Measurements from ENCODE around the gene TNK2. TPM values are rescaled to one million over a fixed set of nuclear protein-coding genes. Genes with fewer than 3 reads are reported as not detected.

TNK2 gene
- total RNA-seq, 1 experiment from 2014 or later: 55.1 TPM

- no peaks in the 10 kb centered on the region for H3K9me2 ChIP-seq (ENCODE audit: insufficient read depth)
- TF ChIP-seq MAX (IDR thresholded peaks at IDR 0.05) (no peak), EGR1 (IDR thresholded peaks at IDR 0.05; ENCODE audit: low read depth) (no peak), YY1 (IDR thresholded peaks at IDR 0.05; ENCODE audit: extremely low read depth, insufficient replicate concordance, low read depth, low read length) (no peak), CTCF (IDR thresholded peaks at IDR 0.05 in 2 of 3, conservative IDR thresholded peaks at IDR 0.05 in 1 of 3; ENCODE audit: borderline replicate concordance in 1 of 3, insufficient read depth in 1 of 3, low read depth in 2 of 3, low read length in 2 of 3) (no peak), POLR2AphosphoS5 (IDR thresholded peaks at IDR 0.05; ENCODE audit: low read depth, low read length) (no peak), RAD21 (IDR thresholded peaks at IDR 0.05; ENCODE audit: low read depth) (no peak)
- CTCF ChIA-PET: interaction anchor here (0.8 to 1.0 kb wide), 2 partner anchors 13 to 21 kb away, joined by 3 to 4 read pairs; no protein-coding TSS in a partner anchor
- no peaks in the 10 kb centered on the region for H3K9me3 ChIP-seq (ENCODE audit: control insufficient read depth in 1 of 2, insufficient read depth in 1 of 2, low read depth in 1 of 2, low read length in 2 of 2)
- H3K27ac ChIP-seq (ENCODE audit: low read depth, low read length): no peak overlapping the region; the same call in 1 of the 2 replicates
- intact Hi-C loops (cut with micrococcal nuclease): no loop called here
- POLR2A ChIA-PET: no interaction called here
- H3K27me3 ChIP-seq (ENCODE audit: insufficient read depth, low read length): no peaks in the 10 kb centered on the region
- H4K20me1 ChIP-seq (ENCODE audit: insufficient read depth): no peaks in the 10 kb centered on the region
- RAD21 ChIA-PET (ENCODE audit: low non-redundant PET in 1 of 2, low total read pairs in 2 of 2, uncharacterized antibody in 2 of 2, unreplicated experiment in 2 of 2): no interaction called here
- DNase-seq (ENCODE audit: low read depth, low spot score): no peak
- H3K4me2 ChIP-seq (ENCODE audit: low read length): no peak overlapping the region
- no peak overlapping the region for H3K4me3 ChIP-seq (replicated peaks in 1 of 2; ENCODE audit: low read depth in 1 of 2, low read length in 2 of 2)
- peaks cover 24 to 58% of the 10 kb centered on the region in 2 experiments for H3K4me1 ChIP-seq (ENCODE audit: control insufficient read depth in 1 of 2, insufficient read depth in 2 of 2, low read length in 2 of 2)
- H3K9ac ChIP-seq (ENCODE audit: low read length): no peak overlapping the region
- no peaks in the 10 kb centered on the region for H3K79me2 ChIP-seq (ENCODE audit: insufficient read depth, low read length)
- ATAC-seq: no peak
- H2AFZ ChIP-seq (ENCODE audit: low read depth, low read length, poor library complexity, severe bottlenecking): no peak overlapping the region
- no TSS peak for BruUV-seq (replicated peaks)
- H3K36me3 ChIP-seq (ENCODE audit: control insufficient read depth in 1 of 2, insufficient read depth in 2 of 2, low read length in 2 of 2): peaks cover 0 to 4% of the 10 kb centered on the region in 2 experiments; a peak in 1 of 4 replicates
These were observed 35.6 kb downstream of the TNK2 start for GRCh38 chr3:195872800-195873199.

GRCh38 chr3:195872097-195872496, 36.3 kb downstream of the TNK2 start:
- ChIA-PET RAD21 (ENCODE audit: low non-redundant PET in 1 of 2, low total read pairs in 2 of 2, uncharacterized antibody in 2 of 2, unreplicated experiment in 2 of 2) (no interaction called here), CTCF (interaction anchor here (0.7 to 1.4 kb wide), 4 partner anchors 9 to 22 kb away, joined by 3 to 4 read pairs (median 4); no protein-coding TSS in a partner anchor)
- no peak for TF ChIP-seq ZFX (IDR thresholded peaks at IDR 0.05)
- no peak for TF ChIP-seq SIN3A (IDR thresholded peaks at IDR 0.05; ENCODE audit: low read depth)
- TF ChIP-seq JUND (IDR thresholded peaks at IDR 0.05): no peak
- no peak for TF ChIP-seq TCF7L2 (IDR thresholded peaks at IDR 0.05; ENCODE audit: borderline replicate concordance, extremely low read depth, insufficient read depth, insufficient read length)
- TF ChIP-seq EZH2phosphoT487 (IDR thresholded peaks at IDR 0.05; ENCODE audit: borderline replicate concordance): no peak
- TF ChIP-seq POLR2A (IDR thresholded peaks at IDR 0.05; ENCODE audit: borderline replicate concordance, extremely low read depth, insufficient read depth, insufficient read length): no peak
- no peak for TF ChIP-seq EGR1 (IDR thresholded peaks at IDR 0.05; ENCODE audit: low read depth)
- no peak for TF ChIP-seq ELF1 (IDR thresholded peaks at IDR 0.05; ENCODE audit: borderline replicate concordance, low read depth)
- TF ChIP-seq ZBTB33 (IDR thresholded peaks at IDR 0.05; ENCODE audit: extremely low read depth, insufficient replicate concordance, low read length): no peak
- no peak for TF ChIP-seq FOSL1 (IDR thresholded peaks at IDR 0.05; ENCODE audit: low read depth)
- no peak for TF ChIP-seq CEBPB (IDR thresholded peaks at IDR 0.05; ENCODE audit: low read depth)

More at GRCh38 chr3:195872097-195872496, 36.3 kb downstream of the TNK2 start:
- BruUV-seq (replicated peaks): no TSS peak
- Histone ChIP-seq H3K27ac (ENCODE audit: low read depth, low read length) (no peak overlapping the region), H3K27me3 (ENCODE audit: insufficient read depth, low read length) (no peaks in the 10 kb centered on the region), H3K4me2 (ENCODE audit: low read length) (no peak overlapping the region), H3K9me3 (ENCODE audit: control insufficient read depth in 1 of 2, insufficient read depth in 1 of 2, low read depth in 1 of 2, low read length in 2 of 2) (no peaks in the 10 kb centered on the region), H2AFZ (ENCODE audit: low read depth, low read length, poor library complexity, severe bottlenecking) (no peak overlapping the region), H3K79me2 (ENCODE audit: insufficient read depth, low read length) (no peaks in the 10 kb centered on the region), H4K20me1 (ENCODE audit: insufficient read depth) (no peaks in the 10 kb centered on the region), H3K4me3 (replicated peaks in 1 of 2; ENCODE audit: low read depth in 1 of 2, low read length in 2 of 2) (no peak overlapping the region), H3K36me3 (ENCODE audit: control insufficient read depth in 1 of 2, insufficient read depth in 2 of 2, low read length in 2 of 2) (peaks cover 0 to 4% of the 10 kb centered on the region in 2 experiments; a peak in 1 of 4 replicates), H3K9me2 (ENCODE audit: insufficient read depth) (no peaks in the 10 kb centered on the region), H3K4me1 (ENCODE audit: control insufficient read depth in 1 of 2, insufficient read depth in 2 of 2, low read length in 2 of 2) (peaks cover 18 to 51% of the 10 kb centered on the region in 2 experiments), H3K9ac (ENCODE audit: low read length) (no peak overlapping the region)
- intact Hi-C loops (cut with micrococcal nuclease): no loop called here
- DNase-seq (ENCODE audit: low read depth, low spot score) (no peak), ATAC-seq (no peak)
- POLR2A ChIA-PET: no interaction called here

Measured in HCT116 (cell line).